T-helper 2 cell treated with Interferon-gamma antibody and Interleukin-4, amounts not matched to agents 5 μg/mL and 100 μg/mL, for 36 hours (primary cell): ENCODE measurements around the gene CTTN.

Experiments used
- DNase-seq: peaks from one replicate; pipeline ENCODE4 v3.0.0; 2021; ENCODE audit warnings: low spot score
- H3K27ac Mint-ChIP-seq: one replicate; pipeline ENCODE4 v1.8.0; 2021; ENCODE audit warnings: mild to moderate bottlenecking, mixed read lengths
- H3K27me3 Mint-ChIP-seq: one replicate; pipeline ENCODE4 v1.8.0; 2021; ENCODE audit warnings: low read depth, mixed read lengths
- H3K36me3 Mint-ChIP-seq: one replicate; pipeline ENCODE4 v1.8.0; 2021; ENCODE audit warnings: low read depth, mixed read lengths
- H3K4me1 Mint-ChIP-seq: one replicate; pipeline ENCODE4 v1.8.0; 2021; ENCODE audit warnings: low read depth, mixed read lengths
- H3K4me3 Mint-ChIP-seq: one replicate; pipeline ENCODE4 v1.8.0; 2022; ENCODE audit warnings: mild to moderate bottlenecking, moderate library complexity, mixed read lengths
- H3K9me3 Mint-ChIP-seq: one replicate; pipeline ENCODE4 v1.8.0; 2021; ENCODE audit warnings: mixed read lengths

CTTN gene

GRCh38 chr11:70468256-70469195 is 70.2 kb downstream of the CTTN start:
- Mint-ChIP-seq H3K4me1 (no peaks in the 10 kb centered on the region), H3K27me3 (peaks cover 10% of the 10 kb centered on the region), H3K9me3 (no peaks in the 10 kb centered on the region), H3K27ac (no peak overlapping the region), H3K4me3 (no peak overlapping the region), H3K36me3 (no peaks in the 10 kb centered on the region)
- no peak for DNase-seq

DNA sequence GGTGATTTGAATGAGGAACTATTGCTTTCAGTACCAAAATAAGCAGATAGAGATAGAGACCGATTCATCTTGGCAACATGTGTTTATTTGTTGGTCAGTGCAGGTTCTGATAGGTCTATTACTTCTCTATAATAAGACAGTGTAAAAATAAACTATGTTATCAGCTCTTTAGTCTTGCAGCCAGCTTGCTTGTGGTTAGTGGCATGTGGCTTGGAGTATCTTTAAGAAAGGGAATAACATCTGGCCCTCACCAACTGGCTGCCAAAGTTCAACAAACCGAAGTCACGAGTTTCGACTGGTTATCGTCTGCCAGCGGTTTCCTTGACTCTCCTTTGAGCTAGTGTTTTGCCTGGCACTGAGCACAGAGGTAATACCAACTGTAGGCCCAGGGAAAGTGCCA is 71.8 kb downstream of the CTTN start:
- Mint-ChIP-seq H3K4me3 (no peak overlapping the region), H3K36me3 (no peaks in the 10 kb centered on the region), H3K27ac (no peak overlapping the region), H3K27me3 (peaks cover 10% of the 10 kb centered on the region), H3K4me1 (no peaks in the 10 kb centered on the region), H3K9me3 (no peaks in the 10 kb centered on the region)
- DNase-seq: no peak

GRCh38 chr11:70471254-70471653 is 72.9 kb downstream of the CTTN start:
- DNase-seq: no peak

GRCh38 chr11:70472240-70472639 is 73.9 kb downstream of the CTTN start:
- H3K9me3 Mint-ChIP-seq: no peaks in the 10 kb centered on the region
- H3K27ac Mint-ChIP-seq: no peak overlapping the region
- H3K4me3 Mint-ChIP-seq: no peak overlapping the region
- peaks cover 10% of the 10 kb centered on the region for H3K27me3 Mint-ChIP-seq
- H3K4me1 Mint-ChIP-seq: no peaks in the 10 kb centered on the region
- no peak for DNase-seq
- no peaks in the 10 kb centered on the region for H3K36me3 Mint-ChIP-seq

More at GRCh38 chr11:70471254-70471653, 72.9 kb downstream of the CTTN start:
- H3K36me3 Mint-ChIP-seq: no peaks in the 10 kb centered on the region
- no peaks in the 10 kb centered on the region for H3K9me3 Mint-ChIP-seq
- peaks cover 10% of the 10 kb centered on the region for H3K27me3 Mint-ChIP-seq
- H3K27ac Mint-ChIP-seq: no peak overlapping the region
- no peaks in the 10 kb centered on the region for H3K4me1 Mint-ChIP-seq
- no peak overlapping the region for H3K4me3 Mint-ChIP-seq

DNA sequence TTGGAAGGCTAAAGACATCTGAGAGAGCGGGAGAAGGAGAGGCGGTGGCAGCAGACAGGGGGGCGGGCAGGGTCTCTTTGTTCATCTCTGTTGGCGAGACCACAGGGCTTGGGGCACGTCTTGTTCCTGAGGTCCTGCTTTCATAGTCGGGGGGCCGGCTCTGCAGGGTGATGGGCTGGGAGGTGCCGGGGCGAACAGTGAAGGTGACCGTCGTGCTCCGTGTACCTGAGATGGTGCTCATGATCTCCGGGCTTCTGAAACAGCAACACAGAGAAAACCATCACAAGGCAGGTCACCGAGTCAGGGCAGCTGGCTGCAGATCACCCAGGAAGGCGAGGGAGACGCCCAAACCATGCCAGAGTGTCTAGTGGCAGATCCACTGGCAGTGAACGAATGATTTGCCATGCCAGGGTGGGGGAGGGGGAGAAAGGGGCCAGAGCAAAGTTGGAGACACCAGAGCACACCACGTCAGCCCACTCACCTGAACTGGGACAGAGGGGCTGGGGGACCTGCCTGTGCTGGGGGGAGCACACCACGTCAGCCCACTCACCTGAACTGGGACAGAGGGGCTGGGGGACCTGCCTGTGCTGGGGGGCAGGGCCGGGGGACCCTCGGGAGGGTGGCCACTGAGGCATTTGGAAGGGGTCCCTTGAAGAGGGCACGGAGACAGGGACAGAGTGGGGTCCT is 75.0 kb downstream of the CTTN start:
- Mint-ChIP-seq H3K4me1 (no peaks in the 10 kb centered on the region), H3K27ac (no peak overlapping the region), H3K27me3 (peaks cover 7% of the 10 kb centered on the region), H3K36me3 (no peaks in the 10 kb centered on the region), H3K4me3 (no peak overlapping the region), H3K9me3 (no peaks in the 10 kb centered on the region)
- no peak for DNase-seq

DNA sequence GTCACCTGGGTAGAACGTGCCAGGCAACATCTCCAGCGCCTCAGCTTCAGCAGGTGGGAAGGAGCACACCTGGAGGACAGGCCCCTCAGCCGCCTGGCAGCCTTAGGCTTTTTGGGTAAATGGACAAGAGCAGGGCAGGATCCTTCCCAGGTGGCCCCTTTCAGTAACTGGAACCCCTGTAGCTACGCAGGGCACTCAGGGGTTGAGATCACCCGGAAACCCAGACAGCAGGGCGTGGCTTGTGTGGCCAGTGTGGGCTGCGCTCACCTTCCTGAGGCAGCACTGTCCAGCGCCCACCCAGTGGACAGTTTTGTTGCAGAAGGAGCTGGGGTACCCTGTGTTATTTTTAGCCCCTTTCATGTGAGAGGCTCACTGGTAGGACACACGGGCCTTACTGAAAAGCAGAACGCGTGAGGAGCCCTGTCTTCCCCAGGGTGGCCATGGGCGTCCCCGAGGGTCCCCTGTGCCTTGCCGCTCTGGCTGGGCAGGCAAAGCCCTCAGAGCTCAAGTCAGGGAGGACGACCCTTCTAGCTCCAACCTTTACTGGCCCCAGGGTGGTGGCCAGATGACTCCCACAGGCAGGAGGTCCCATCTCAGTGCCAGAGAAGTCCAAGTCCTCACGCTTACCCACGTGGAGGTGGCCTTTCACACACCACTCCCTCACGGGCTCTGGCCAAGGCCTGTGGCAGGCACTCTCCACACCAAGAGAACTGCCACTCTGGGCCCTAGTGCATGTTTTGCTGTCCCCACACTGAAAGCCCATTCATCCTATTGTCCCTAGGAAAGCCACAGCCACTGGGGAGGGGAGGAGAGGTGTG is 75.8 kb downstream of the CTTN start:
- peaks cover 5% of the 10 kb centered on the region for H3K27me3 Mint-ChIP-seq
- no peaks in the 10 kb centered on the region for H3K4me1 Mint-ChIP-seq

DNA sequence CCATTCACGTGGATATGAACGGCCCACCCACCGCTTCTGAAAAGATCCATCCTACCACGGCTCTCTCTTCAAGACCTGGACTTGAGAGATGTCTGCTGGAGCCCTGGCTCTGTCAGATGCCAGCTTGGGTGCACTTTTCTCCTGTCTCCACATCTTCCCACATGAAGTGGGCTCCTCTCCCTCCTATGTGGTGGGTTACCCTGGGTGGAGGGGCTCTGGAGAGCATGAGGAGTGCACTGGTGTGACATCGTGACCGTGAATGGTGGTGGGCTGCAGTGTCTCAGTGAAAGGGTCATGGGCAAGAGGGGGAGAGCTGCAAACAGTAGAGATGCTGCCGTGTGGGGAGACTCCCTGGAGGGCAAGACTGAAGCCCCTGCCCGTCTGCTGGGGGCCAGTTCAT is 76.4 kb downstream of the CTTN start:
- no peak overlapping the region for H3K27ac Mint-ChIP-seq
- H3K4me1 Mint-ChIP-seq: no peaks in the 10 kb centered on the region

More for the DNA sequence above, 75.8 kb downstream of the CTTN start:
- no peak for DNase-seq
- Mint-ChIP-seq H3K4me3 (no peak overlapping the region), H3K36me3 (no peaks in the 10 kb centered on the region), H3K9me3 (no peaks in the 10 kb centered on the region), H3K27ac (no peak overlapping the region)

DNA sequence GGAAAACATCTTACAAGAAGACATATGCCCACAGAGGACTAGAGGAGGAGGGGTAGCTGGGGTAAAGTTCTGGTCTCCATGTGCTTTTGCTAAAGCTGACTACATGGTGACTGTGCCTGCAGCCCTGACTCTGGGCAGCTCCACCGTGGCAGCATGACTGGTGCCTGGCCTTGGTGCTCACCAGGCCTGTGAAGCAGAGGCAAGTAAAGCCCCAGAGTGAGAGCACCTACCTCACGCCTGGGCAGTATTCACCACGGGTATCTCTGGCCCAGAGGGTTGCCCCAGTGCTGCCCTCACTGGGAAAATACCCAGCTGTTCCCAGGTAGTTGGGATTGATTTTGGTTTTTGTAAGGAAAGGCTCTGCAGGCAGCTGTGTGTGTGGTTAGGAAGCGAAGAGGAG is 78.3 kb downstream of the CTTN start:
- no peaks in the 10 kb centered on the region for H3K36me3 Mint-ChIP-seq
- peaks cover under 1% of the 10 kb centered on the region for H3K27me3 Mint-ChIP-seq
- no peak for DNase-seq
- no peaks in the 10 kb centered on the region for H3K9me3 Mint-ChIP-seq
- H3K27ac Mint-ChIP-seq: no peak overlapping the region
- H3K4me1 Mint-ChIP-seq: no peaks in the 10 kb centered on the region
- no peak overlapping the region for H3K4me3 Mint-ChIP-seq

More for the DNA sequence above, 76.4 kb downstream of the CTTN start:
- Mint-ChIP-seq H3K4me3 (no peak overlapping the region), H3K9me3 (no peaks in the 10 kb centered on the region), H3K27me3 (peaks cover 5% of the 10 kb centered on the region), H3K36me3 (no peaks in the 10 kb centered on the region)
- no peak for DNase-seq

GRCh38 chr11:70477176-70477575 is 78.8 kb downstream of the CTTN start:
- DNase-seq: no peak
- H3K9me3 Mint-ChIP-seq: no peaks in the 10 kb centered on the region
- H3K4me3 Mint-ChIP-seq: no peak overlapping the region
- no peaks in the 10 kb centered on the region for H3K36me3 Mint-ChIP-seq
- H3K4me1 Mint-ChIP-seq: no peaks in the 10 kb centered on the region
- no peak overlapping the region for H3K27ac Mint-ChIP-seq
- no peaks in the 10 kb centered on the region for H3K27me3 Mint-ChIP-seq

DNA sequence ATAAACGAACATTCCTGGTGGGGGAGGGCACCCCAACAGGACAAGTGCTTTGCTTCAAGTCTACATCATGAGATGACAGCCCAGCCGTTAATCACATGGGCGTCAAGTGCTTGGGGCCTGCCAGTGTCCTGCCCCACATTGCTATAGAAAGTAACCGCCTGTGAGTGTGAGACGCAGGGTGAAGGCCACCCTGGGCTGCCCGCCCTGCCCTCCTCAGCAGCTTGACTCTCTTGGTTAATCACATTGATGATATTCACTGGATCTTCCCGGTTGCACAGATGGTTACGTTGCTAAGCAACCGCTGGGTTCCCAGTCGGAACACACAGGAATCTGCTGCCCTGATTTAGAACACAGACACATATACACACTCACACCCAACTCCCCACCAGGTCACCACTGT is 79.3 kb downstream of the CTTN start:
- Mint-ChIP-seq H3K27ac (no peak overlapping the region), H3K36me3 (no peaks in the 10 kb centered on the region), H3K27me3 (no peaks in the 10 kb centered on the region), H3K4me3 (no peak overlapping the region), H3K4me1 (no peaks in the 10 kb centered on the region), H3K9me3 (no peaks in the 10 kb centered on the region)
- no peak for DNase-seq

DNA sequence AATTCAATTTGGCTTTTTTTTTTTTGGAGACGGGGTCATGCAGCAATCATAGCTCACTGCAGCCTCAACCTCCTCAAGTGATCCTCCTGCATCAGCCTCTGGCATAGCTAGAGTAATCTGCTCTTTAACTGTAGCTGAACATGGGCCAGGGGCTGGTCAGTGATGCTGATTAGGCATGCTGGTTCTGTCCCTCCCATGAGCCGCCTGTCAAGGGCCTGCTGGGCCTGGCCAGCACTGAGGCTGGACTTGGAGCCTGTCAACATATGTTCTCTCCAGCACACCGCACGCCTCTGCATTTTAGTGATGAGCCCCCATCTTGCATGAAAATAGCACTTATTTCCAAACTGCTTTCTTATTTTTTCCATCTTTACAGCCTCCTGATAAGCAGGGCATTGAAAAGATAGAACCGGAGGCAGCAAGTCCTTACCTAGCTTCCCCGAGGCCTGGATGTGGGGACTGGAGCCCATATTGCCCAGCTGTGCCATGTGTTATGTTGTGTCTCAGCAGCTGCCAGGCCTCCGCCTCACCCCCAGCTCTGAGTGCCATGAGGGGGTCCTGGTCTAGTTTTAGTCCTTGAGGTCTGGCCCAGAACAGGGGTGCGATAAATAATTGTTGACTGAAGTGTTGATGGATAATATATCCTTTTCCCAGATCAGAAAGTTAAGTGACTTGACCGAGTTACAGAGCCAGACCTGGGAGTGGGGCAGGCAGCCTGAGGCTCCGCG is 80.0 kb downstream of the CTTN start:
- no peaks in the 10 kb centered on the region for H3K4me1 Mint-ChIP-seq
- no peak for DNase-seq
- no peaks in the 10 kb centered on the region for H3K27me3 Mint-ChIP-seq
- no peak overlapping the region for H3K27ac Mint-ChIP-seq
- no peaks in the 10 kb centered on the region for H3K9me3 Mint-ChIP-seq
- no peaks in the 10 kb centered on the region for H3K36me3 Mint-ChIP-seq
- no peak overlapping the region for H3K4me3 Mint-ChIP-seq

- Mint-ChIP-seq H3K4me3 (no peak overlapping the region), H3K9me3 (no peaks in the 10 kb centered on the region), H3K27ac (no peak overlapping the region), H3K36me3 (no peaks in the 10 kb centered on the region), H3K27me3 (no peaks in the 10 kb centered on the region), H3K4me1 (no peaks in the 10 kb centered on the region)
- DNase-seq: no peak
These were observed 82.4 kb downstream of the CTTN start for GRCh38 chr11:70480711-70481110.
